ENCODE results near the gene LUC7L2. TPM values are rescaled to one million over a fixed set of nuclear protein-coding genes. Genes with fewer than 3 reads are reported as not detected.

Gene LUC7L2
- total RNA-seq, 2 donors from 2014 or later = 71.0 to 76.0 TPM

GRCh38 chr7:139436806-139437205 lies 77.1 kb downstream of the LUC7L2 start:
- H3K27me3 Mint-ChIP-seq (ENCODE audit: insufficient read depth) = no peaks in the 10 kb centered on the region
- H3K9ac ChIP-seq (ENCODE audit: extremely low read depth, low read length, poor library complexity, severe bottlenecking) = no peak overlapping the region
- no peak overlapping the region for H3K4me3 Mint-ChIP-seq
- WGBS, 2 experiments (ENCODE audit: insufficient coverage in 1 of 2, insufficient read length in 1 of 2) = 95 to 96% methylated on average over 7 to 9 of the region's 9 CpGs
- H3K4me1 ChIP-seq (ENCODE audit: control insufficient read depth, insufficient read depth, low read length) = no peaks in the 10 kb centered on the region
- H3K9me3 Mint-ChIP-seq = no peaks in the 10 kb centered on the region
- no peak for TF ChIP-seq CTCF (conservative IDR thresholded peaks at IDR 0.05)
- H3K27me3 ChIP-seq (ENCODE audit: control insufficient read depth, insufficient read depth, low read length, poor library complexity, severe bottlenecking) = no peaks in the 10 kb centered on the region
- no peak overlapping the region for H3K27ac ChIP-seq (ENCODE audit: low read depth, low read length)
- H3K36me3 Mint-ChIP-seq (ENCODE audit: low read depth) = peaks cover 4% of the 10 kb centered on the region
- H3K4me3 ChIP-seq (ENCODE audit: low read length) = no peak overlapping the region
- H3K27ac Mint-ChIP-seq = no peak overlapping the region
- no peak for DNase-seq
- H3K4me1 Mint-ChIP-seq = peaks cover 7% of the 10 kb centered on the region
- H3K36me3 ChIP-seq (ENCODE audit: control insufficient read depth, insufficient read depth, low read length) = peaks cover 10% of the 10 kb centered on the region
- no peaks in the 10 kb centered on the region for H3K9me3 ChIP-seq (ENCODE audit: control insufficient read depth, low read length)

DNA sequence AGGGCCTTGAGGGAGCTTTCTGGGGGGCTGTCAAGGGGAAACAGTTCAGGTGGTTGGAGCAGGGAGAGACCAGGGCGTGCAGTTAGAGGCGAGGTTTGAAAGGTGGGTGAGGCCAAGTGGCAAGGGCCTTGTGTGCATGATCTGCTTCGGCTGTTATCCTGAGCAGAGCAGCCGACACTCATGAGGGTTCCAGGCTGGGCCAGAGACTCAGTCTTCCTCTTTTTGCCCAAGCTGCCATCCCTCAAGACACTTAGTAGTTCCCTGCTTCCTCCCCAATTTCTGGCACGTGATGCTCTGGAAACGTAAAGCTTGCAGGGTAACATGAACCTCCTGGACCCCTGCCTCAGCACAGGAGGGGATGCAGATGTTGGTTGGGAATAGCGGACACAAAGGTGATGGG lies 79.7 kb downstream of the LUC7L2 start:
- Histone ChIP-seq H3K4me1 (ENCODE audit: control insufficient read depth, insufficient read depth, low read length) (no peaks in the 10 kb centered on the region), H3K36me3 (ENCODE audit: control insufficient read depth, insufficient read depth, low read length) (no peaks in the 10 kb centered on the region), H3K27me3 (ENCODE audit: control insufficient read depth, insufficient read depth, low read length, poor library complexity, severe bottlenecking) (no peaks in the 10 kb centered on the region), H3K9ac (ENCODE audit: extremely low read depth, low read length, poor library complexity, severe bottlenecking) (no peak overlapping the region), H3K4me3 (ENCODE audit: low read length) (no peak overlapping the region), H3K9me3 (ENCODE audit: control insufficient read depth, low read length) (no peaks in the 10 kb centered on the region), H3K27ac (ENCODE audit: low read depth, low read length) (no peak overlapping the region)
- H3K36me3 Mint-ChIP-seq (ENCODE audit: low read depth) = peaks cover 4% of the 10 kb centered on the region
- no peaks in the 10 kb centered on the region for H3K27me3 Mint-ChIP-seq (ENCODE audit: insufficient read depth)
- peaks cover 1% of the 10 kb centered on the region for H3K4me1 Mint-ChIP-seq
- WGBS, 2 experiments (ENCODE audit: insufficient coverage in 1 of 2, insufficient read length in 1 of 2) = 91 to 98% methylated on average over 6 to 7 of the region's 7 CpGs
- no peak overlapping the region for H3K27ac Mint-ChIP-seq
- H3K9me3 Mint-ChIP-seq = no peaks in the 10 kb centered on the region
- no peak for TF ChIP-seq CTCF (conservative IDR thresholded peaks at IDR 0.05)
- H3K4me3 Mint-ChIP-seq = no peak overlapping the region
- no peak for DNase-seq

DNA sequence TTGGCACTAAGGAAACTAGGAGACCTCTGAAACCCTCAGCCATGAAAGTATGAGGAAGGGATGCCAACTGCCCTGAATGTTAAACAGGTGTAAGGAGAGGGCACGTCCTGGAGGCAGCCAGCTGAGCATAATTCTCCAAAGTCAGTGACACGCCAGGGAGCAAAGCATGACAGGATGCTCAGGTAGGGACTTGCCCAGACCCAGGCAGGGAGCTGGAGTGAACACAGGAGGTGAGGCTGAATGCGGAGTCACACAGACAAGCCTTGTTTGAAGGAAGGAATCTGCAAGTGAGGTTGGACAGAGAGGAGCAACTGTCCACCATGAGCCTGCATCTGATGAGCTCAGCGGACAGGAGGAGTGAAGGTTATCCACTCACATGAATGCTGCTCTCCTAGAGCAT lies 82.3 kb downstream of the LUC7L2 start:
- no peaks in the 10 kb centered on the region for H3K9me3 Mint-ChIP-seq
- H3K27ac Mint-ChIP-seq = no peak overlapping the region
- WGBS, 2 experiments (ENCODE audit: insufficient coverage in 1 of 2, insufficient read length in 1 of 2) = 89 to 98% methylated on average over 4 of the region's 4 CpGs

More for the DNA sequence above, 82.3 kb downstream of the LUC7L2 start:
- no peak for DNase-seq
- Mint-ChIP-seq H3K36me3 (ENCODE audit: low read depth) (peaks cover 4% of the 10 kb centered on the region), H3K4me3 (no peak overlapping the region), H3K27me3 (ENCODE audit: insufficient read depth) (no peaks in the 10 kb centered on the region), H3K4me1 (no peaks in the 10 kb centered on the region)
- Histone ChIP-seq H3K36me3 (ENCODE audit: control insufficient read depth, insufficient read depth, low read length) (no peaks in the 10 kb centered on the region), H3K27me3 (ENCODE audit: control insufficient read depth, insufficient read depth, low read length, poor library complexity, severe bottlenecking) (no peaks in the 10 kb centered on the region), H3K9ac (ENCODE audit: extremely low read depth, low read length, poor library complexity, severe bottlenecking) (no peak overlapping the region), H3K4me1 (ENCODE audit: control insufficient read depth, insufficient read depth, low read length) (no peaks in the 10 kb centered on the region), H3K4me3 (ENCODE audit: low read length) (no peak overlapping the region), H3K9me3 (ENCODE audit: control insufficient read depth, low read length) (no peaks in the 10 kb centered on the region), H3K27ac (ENCODE audit: low read depth, low read length) (no peak overlapping the region)
- no peak for TF ChIP-seq CTCF (conservative IDR thresholded peaks at IDR 0.05)
